Measurements from ENCODE around the gene THRB.

THRB gene

DNA sequence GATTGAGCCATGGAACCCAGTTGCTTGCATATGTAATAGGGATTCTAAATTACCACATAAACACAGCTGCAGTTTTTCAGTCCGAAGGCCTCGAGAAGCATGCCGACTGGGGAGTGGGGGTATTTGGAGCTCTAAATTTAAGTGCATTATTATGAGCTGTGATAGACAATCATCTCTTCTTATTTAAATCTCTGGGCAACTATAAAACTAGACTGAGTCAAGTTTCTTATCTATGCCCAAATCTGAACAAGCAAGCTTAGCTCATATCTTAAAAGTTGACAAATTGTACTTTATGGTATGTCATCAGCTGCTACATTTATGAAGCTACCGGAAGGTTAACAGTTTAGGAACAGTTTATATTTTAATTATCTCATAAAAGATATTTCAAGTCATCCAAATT is 19.5 kb upstream of the THRB start:
- Histone ChIP-seq H3K9ac (no peak overlapping the region), H3K4me1 (no peaks in the 10 kb centered on the region), H3K4me2 (no peak overlapping the region), H3K27me3 (no peaks in the 10 kb centered on the region), H3K4me3 (no peak overlapping the region), H3K9me3 (no peaks in the 10 kb centered on the region), H3K36me3 (no peaks in the 10 kb centered on the region), H4K20me1 (no peaks in the 10 kb centered on the region), H3K27ac (no peak overlapping the region)
- TF ChIP-seq Cebpa-rat (IDR thresholded peaks at IDR 0.05) = no peak

DNA sequence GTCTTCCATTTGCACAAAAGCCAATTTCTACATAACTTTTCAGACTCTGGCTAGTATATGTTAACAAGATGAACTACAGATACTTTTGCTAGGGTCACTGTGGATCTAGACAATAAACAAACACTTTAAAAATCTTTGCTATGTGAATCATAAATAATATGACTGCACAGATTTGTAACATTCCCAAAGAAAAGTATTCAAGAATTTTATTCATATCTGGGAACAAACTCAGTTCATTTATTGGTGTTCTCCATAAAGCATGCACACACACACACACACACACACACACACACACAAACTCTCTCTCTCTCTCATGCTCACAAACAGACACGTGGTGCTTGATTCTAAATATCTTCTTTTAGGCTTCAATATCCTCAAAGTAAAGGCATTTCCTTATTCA is 18.8 kb upstream of the THRB start:
- Histone ChIP-seq H3K4me3 (no peak overlapping the region), H3K36me3 (no peaks in the 10 kb centered on the region), H3K27me3 (no peaks in the 10 kb centered on the region), H3K4me1 (no peaks in the 10 kb centered on the region), H4K20me1 (no peaks in the 10 kb centered on the region), H3K9me3 (no peaks in the 10 kb centered on the region), H3K9ac (no peak overlapping the region), H3K4me2 (no peak overlapping the region), H3K27ac (no peak overlapping the region)
- no peak for TF ChIP-seq Cebpa-rat (IDR thresholded peaks at IDR 0.05)

DNA sequence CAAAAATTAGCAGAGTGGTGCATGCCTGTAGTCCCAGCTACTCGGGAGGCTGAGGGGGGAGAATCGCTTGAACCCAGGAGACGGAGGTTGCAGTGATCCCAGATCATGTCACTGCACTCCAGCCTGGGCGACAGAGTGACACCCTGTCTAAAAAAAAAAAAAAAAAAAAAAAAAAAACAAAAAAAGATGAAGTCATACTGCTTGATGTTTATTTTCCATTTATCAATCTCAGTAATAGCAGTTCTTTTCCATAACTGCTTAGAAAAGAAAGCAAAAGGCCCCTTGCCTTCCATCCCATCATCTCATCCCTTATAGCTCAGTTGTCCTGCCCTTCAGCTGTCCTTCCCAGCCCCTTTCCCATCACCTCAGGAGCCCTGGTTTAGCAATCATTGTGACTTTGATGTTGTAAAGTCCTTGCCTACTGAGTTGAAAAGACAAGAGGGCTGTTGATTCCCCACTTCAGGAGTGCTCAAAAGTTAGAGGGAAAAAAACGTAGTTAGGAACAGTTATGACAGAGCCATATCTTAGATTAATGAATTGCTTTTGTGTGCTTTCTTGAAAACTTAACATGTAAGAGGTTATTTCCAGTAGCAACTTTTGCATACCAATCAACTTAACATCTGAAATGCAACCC is 18.0 kb upstream of the THRB start:
- Histone ChIP-seq H3K4me1 (peaks cover 4% of the 10 kb centered on the region), H3K9ac (no peak overlapping the region), H3K36me3 (no peaks in the 10 kb centered on the region), H3K27ac (no peak overlapping the region), H4K20me1 (no peaks in the 10 kb centered on the region), H3K4me3 (no peak overlapping the region), H3K27me3 (no peaks in the 10 kb centered on the region), H3K9me3 (no peaks in the 10 kb centered on the region), H3K4me2 (no peak overlapping the region)
- TF ChIP-seq Cebpa-rat (IDR thresholded peaks at IDR 0.05) = no peak

DNA sequence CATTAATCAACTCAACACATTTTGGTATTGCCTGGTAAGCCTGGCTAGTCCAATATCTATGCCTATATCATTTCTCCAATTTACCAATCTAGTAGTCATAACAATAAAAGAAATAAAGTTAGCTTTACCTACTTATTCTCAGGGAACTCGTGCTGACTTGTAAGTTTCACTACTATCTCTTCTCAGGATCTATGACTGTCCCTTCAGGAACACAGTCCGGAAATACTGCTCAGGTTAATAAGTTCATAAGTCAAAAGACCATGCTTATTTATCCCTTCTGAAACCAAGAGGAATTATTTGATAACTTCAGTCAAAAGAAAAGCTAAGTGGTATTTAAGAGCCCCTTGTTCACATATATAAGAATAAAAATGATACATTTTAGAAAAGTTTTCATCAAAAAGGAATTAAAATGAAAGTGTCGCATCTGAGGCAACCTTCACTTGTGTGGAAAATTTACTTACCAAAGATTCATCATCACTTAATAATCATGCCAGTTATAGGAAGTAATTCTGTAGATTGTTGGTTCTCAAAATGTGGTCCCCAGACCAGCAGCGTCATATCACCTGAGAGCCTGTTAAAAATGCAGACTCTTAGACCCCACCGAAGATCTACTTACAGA is 15.5 kb upstream of the THRB start:
- Histone ChIP-seq H3K27ac (no peak overlapping the region), H3K4me3 (no peak overlapping the region), H3K36me3 (no peaks in the 10 kb centered on the region), H4K20me1 (no peaks in the 10 kb centered on the region), H3K27me3 (no peaks in the 10 kb centered on the region), H3K4me2 (no peak overlapping the region), H3K4me1 (peaks cover 9% of the 10 kb centered on the region), H3K9me3 (no peaks in the 10 kb centered on the region), H3K9ac (no peak overlapping the region)
- TF ChIP-seq Cebpa-rat (IDR thresholded peaks at IDR 0.05) = no peak

DNA sequence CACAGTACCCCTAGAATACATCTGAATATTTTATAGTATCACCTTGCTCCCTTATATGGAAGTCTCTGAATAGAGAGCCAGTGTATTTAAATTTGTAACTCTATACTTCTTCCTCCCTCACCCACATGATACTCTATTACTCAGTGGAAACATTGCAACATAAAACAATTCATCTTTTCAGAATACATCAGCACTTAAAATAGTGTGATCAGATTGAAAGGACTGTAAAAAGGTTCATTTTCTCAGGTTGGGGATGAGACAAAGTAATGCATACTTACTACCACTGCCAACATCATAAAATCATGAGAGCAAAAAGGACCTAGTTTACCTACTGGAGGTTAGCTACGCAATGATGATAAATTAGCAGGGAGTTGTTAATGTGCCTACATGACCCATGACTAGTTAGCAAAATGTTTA is 13.8 kb upstream of the THRB start:
- H3K27ac ChIP-seq = no peak overlapping the region
- no peak overlapping the region for H3K4me2 ChIP-seq
- no peaks in the 10 kb centered on the region for H4K20me1 ChIP-seq
- no peaks in the 10 kb centered on the region for H3K27me3 ChIP-seq
- no peak overlapping the region for H3K9ac ChIP-seq
- peaks cover 15% of the 10 kb centered on the region for H3K4me1 ChIP-seq
- no peaks in the 10 kb centered on the region for H3K36me3 ChIP-seq
- no peaks in the 10 kb centered on the region for H3K9me3 ChIP-seq
- TF ChIP-seq Cebpa-rat (IDR thresholded peaks at IDR 0.05) = no peak
- no peak overlapping the region for H3K4me3 ChIP-seq

DNA sequence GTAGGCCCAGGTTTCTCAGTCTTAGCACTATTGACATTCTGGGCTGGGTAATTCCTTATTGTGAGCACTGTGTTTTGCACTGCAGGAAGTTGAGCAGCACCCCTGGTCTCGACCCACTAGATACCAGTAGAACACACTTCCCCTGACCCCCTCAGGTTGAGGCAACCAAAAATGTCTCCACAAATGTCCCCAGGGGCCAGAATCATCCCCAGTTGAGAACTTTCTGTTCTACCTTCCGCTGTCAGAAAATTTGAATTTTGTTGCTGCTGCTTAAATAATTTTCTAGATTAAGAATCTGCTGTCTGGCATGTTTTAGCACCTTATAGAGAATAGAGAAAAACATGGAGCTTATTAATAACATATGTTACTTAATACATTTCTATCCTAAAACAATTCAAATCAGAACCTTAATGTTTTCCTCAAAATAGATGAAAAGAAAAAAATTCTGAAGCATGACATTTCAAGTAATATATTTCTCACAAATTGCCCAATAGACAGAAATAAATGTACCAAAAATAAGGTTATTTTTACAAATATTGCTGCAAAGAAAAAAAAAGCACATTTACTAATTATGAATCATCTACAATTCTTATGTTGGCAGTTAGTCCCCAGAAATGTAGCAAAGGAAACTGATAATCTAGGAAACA is 13.2 kb upstream of the THRB start:
- no peak for TF ChIP-seq Cebpa-rat (IDR thresholded peaks at IDR 0.05)
- Histone ChIP-seq H3K4me3 (no peak overlapping the region), H3K4me1 (peaks cover 21% of the 10 kb centered on the region), H3K9ac (no peak overlapping the region), H3K9me3 (no peaks in the 10 kb centered on the region), H3K27ac (no peak overlapping the region; the same call in 1 of the 2 replicates), H4K20me1 (no peaks in the 10 kb centered on the region), H3K36me3 (no peaks in the 10 kb centered on the region), H3K4me2 (peak overlapping the region; percentile 41), H3K27me3 (no peaks in the 10 kb centered on the region)

DNA sequence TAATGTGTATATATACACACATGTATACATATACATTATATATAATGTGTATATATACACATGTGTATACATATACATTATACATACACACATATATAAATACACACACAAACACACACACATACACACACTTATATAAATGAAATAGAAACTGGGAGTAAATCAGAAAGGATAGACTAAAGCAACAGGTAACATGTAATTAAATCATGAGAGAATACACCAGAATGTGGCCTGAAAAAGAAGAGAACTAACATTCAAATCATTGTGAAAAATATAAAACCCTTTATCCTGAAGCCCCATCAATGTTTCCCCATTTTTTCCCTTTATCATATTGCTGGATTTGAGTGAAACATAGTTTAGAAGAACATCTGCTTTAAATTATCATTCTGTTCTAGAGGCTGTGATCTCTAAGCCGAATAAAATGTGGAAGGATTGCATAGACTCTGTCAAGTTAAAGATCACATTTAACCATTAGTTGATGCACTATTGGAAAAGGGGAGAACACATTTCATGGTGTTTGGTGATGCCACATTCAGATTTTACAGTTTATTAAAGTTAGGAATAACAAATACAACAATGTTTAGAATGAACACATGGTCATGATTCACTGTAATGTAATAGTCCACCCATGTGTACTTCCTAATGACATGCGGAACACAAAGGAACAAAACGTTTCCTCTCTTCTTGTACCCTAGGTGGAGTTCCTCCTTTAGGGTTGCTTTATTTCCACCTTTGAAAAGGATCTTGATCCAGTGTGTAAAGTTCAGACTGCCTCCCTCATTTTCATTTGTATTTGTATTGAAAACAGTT is 12.5 kb upstream of the THRB start:
- Histone ChIP-seq H3K4me1 (peaks cover 27% of the 10 kb centered on the region), H3K36me3 (no peaks in the 10 kb centered on the region), H3K27ac (no peak overlapping the region; the same call in 1 of the 2 replicates), H3K9ac (no peak overlapping the region), H3K9me3 (no peaks in the 10 kb centered on the region), H3K4me3 (no peak overlapping the region), H3K27me3 (no peaks in the 10 kb centered on the region), H4K20me1 (no peaks in the 10 kb centered on the region), H3K4me2 (peak overlapping the region; percentile 41)
- TF ChIP-seq Cebpa-rat (IDR thresholded peaks at IDR 0.05) = no peak

DNA sequence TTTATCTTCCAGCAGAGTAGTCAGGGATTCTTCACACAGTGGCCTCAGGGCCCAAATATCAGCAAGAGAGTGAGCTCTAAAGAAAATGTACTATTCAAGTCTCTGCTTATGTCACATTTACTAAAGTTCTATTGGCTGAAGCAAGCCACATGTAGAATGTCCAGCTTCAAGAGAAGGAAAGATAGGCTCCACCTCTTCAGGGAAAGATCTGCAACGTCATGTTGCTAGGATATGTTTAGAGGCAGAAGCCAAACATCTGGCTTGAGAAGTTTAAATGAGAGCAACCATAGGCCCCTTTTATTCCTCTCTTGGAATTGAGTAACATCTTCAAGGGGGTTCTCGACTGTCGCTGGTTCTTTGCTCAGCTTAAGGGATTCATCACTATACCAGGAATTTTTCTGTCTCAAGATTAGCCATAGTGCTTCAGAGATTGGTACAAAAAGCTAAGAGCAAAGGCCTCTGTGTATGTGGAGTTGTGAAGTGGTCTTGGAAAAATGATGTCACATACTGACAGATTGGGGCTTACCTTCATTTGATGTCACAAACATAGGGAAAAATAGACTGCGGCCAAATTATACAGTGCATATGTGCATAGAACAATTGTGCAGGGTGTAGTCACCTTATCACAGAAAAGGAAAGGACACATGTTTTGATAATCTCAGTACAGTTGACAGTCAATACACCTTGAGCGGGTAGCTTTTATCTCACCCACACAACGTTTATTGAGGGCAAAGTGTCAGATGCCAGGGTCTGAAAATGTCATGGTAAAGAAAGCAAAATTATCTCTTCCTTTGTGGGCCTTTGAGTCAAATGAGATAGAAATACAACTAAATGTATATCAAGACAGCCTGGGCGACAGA is 11.3 kb upstream of the THRB start:
- H3K36me3 ChIP-seq = no peaks in the 10 kb centered on the region
- H3K9ac ChIP-seq = no peak overlapping the region
- H3K4me1 ChIP-seq = peaks cover 27% of the 10 kb centered on the region
- H3K27me3 ChIP-seq = no peaks in the 10 kb centered on the region
- H4K20me1 ChIP-seq = no peaks in the 10 kb centered on the region
- no peak for TF ChIP-seq Cebpa-rat (IDR thresholded peaks at IDR 0.05)
- H3K9me3 ChIP-seq = no peaks in the 10 kb centered on the region
- no peak overlapping the region for H3K27ac ChIP-seq
- no peak overlapping the region for H3K4me2 ChIP-seq
- H3K4me3 ChIP-seq = no peak overlapping the region

DNA sequence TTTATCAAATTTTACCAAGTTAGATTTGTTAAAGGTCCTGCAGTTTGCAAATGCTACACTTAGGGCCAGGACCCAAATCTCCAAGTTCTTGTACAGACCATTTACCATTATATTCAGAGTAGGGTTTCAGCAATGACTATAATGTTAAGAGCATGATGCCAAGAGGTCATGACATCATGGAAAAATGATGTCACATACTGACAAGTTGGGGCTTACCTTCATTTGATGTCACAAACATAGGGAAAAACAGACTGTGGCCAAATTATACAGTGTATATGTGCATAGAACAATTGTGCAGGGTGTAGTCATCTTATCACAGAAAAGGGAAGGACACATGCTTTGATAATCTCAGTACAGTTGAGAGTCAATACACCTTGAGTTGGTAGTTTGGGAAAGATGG is 10.1 kb upstream of the THRB start:
- Histone ChIP-seq H3K27me3 (no peaks in the 10 kb centered on the region), H3K4me3 (no peak overlapping the region)

More for the DNA sequence above, 10.1 kb upstream of the THRB start:
- no peak overlapping the region for H3K4me2 ChIP-seq
- no peaks in the 10 kb centered on the region for H3K36me3 ChIP-seq
- no peak overlapping the region for H3K27ac ChIP-seq
- peaks cover 27% of the 10 kb centered on the region for H3K4me1 ChIP-seq
- TF ChIP-seq Cebpa-rat (IDR thresholded peaks at IDR 0.05) = no peak
- no peaks in the 10 kb centered on the region for H3K9me3 ChIP-seq
- no peak overlapping the region for H3K9ac ChIP-seq
- no peaks in the 10 kb centered on the region for H4K20me1 ChIP-seq
